ENCODE results near the gene GNB5. TPM values are rescaled to one million over a fixed set of nuclear protein-coding genes. Genes with fewer than 3 reads are reported as not detected.

The GNB5 gene
- total and polyA plus RNA-seq, 2 of the 13 experiments (the other 11 are each of a cell fraction or from before 2014, with no cell fraction given): 13.7 to 14.4 TPM

DNA sequence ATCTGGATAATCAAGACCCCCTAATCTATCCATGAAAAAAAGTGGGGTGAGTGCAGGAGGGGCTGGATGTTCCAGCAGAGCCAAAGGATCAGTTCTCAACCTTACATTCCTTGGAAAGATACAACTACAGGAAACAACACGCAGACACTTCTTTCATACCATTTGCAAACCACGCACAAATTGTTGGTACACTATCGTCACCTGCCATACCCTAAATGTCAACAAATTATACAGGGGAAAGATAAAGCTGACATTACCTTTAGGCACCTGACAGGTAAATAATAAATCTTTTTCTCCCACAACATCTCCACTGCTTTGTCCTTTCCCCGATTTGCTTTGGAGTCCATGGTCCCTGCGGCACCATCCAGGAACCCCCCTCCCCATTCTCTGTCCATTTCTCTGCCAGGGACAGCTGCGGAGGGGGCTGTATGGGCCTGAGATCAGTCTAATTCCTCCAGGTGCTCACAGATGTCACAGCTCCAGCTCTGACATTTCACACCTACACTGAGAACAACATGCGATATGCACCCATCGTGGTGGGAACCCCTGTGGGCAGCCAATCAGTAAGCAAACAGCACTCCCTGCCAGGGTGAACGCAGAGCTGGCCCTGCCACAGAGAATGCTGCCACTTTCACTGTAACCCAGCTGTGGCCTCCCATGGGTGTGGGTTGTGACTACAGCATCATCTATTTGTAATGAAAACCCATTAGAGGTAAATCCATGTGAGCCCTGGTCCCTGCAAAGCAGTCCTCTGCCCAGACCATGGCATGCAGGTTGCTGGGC, 41.0 kb downstream of the GNB5 start:
- in situ Hi-C loops (cut with HindIII; ENCODE audit: extremely low pct_ligation_motif_present, low pct_unique_long_range_greater_than_20kb) (no loop called here), intact Hi-C loops (cut with micrococcal nuclease; ENCODE audit: unreplicated experiment) (no loop called here)
- WGBS (ENCODE audit: low lambda C conversion rate): 88% methylated on average over 9 of the region's 9 CpGs
- peaks cover 2 to 4% of the 10 kb centered on the region in 2 experiments; a peak in 3 of 5 replicates for H3K36me3 ChIP-seq (replicated peaks in 1 of 2; ENCODE audit: control insufficient read depth in 1 of 2, insufficient read depth in 2 of 2, low read length in 2 of 2)
- no TSS peak for BruUV-seq (replicated peaks)
- no peaks in the 10 kb centered on the region for H3K4me1 ChIP-seq (ENCODE audit: insufficient read depth, low read length)
- no peaks in the 10 kb centered on the region for H3K79me2 ChIP-seq (ENCODE audit: insufficient read depth, low read length)
- H2AFZ ChIP-seq (ENCODE audit: low read length): no peak overlapping the region
- no peaks in the 10 kb centered on the region for H3K27me3 ChIP-seq (ENCODE audit: control insufficient read depth in 1 of 2, insufficient read depth in 2 of 2, low read length in 2 of 2)
- H3K4me3 ChIP-seq (replicated peaks in 1 of 3; ENCODE audit: insufficient read depth in 1 of 3, low read depth in 2 of 3, low read length in 3 of 3): no peak overlapping the region
- no peak overlapping the region for H3K27ac ChIP-seq (ENCODE audit: extremely low read length, insufficient read depth, low read length)
- H3K9ac ChIP-seq (ENCODE audit: insufficient read depth, low read depth, low read length): no peak overlapping the region
- no peak for ATAC-seq
- FAIRE-seq: no peak
- H3K9me3 ChIP-seq (ENCODE audit: low read length): no peaks in the 10 kb centered on the region
- DNase-seq (ENCODE audit: low spot score): no peak
- H3K4me2 ChIP-seq (ENCODE audit: low read depth, low read length): no peak overlapping the region
- no peaks in the 10 kb centered on the region for H4K20me1 ChIP-seq (ENCODE audit: insufficient read depth, low read length)
- CTCF ChIA-PET (ENCODE audit: low intra/inter-chr PET ratio, low total read pairs): no interaction called here
- TF ChIP-seq, protein P1, sequence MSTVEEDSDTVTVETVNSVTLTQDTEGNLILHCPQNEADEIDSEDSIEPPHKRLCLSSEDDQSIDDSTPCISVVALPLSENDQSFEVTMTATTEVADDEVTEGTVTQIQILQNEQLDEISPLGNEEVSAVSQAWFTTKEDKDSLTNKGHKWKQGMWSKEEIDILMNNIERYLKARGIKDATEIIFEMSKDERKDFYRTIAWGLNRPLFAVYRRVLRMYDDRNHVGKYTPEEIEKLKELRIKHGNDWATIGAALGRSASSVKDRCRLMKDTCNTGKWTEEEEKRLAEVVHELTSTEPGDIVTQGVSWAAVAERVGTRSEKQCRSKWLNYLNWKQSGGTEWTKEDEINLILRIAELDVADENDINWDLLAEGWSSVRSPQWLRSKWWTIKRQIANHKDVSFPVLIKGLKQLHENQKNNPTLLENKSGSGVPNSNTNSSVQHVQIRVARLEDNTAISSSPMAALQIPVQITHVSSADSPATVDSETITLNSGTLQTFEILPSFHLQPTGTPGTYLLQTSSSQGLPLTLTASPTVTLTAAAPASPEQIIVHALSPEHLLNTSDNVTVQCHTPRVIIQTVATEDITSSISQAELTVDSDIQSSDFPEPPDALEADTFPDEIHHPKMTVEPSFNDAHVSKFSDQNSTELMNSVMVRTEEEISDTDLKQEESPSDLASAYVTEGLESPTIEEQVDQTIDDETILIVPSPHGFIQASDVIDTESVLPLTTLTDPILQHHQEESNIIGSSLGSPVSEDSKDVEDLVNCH (CRISPR knock-in tag; IDR thresholded peaks at IDR 0.05): no peak
- TF ChIP-seq, protein P2, sequence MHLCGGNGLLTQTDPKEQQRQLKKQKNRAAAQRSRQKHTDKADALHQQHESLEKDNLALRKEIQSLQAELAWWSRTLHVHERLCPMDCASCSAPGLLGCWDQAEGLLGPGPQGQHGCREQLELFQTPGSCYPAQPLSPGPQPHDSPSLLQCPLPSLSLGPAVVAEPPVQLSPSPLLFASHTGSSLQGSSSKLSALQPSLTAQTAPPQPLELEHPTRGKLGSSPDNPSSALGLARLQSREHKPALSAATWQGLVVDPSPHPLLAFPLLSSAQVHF (CRISPR knock-in tag; IDR thresholded peaks at IDR 0.05): no peak
- TF ChIP-seq SALL2 (CRISPR knock-in tag; IDR thresholded peaks at IDR 0.05): no peak
- POLR2A ChIA-PET: no interaction called here

- ATAC-seq: no peak
- Histone ChIP-seq H3K4me1 (ENCODE audit: insufficient read depth, low read length) (peaks cover 10% of the 10 kb centered on the region), H3K27ac (ENCODE audit: extremely low read length, insufficient read depth, low read length) (no peak overlapping the region), H3K4me2 (ENCODE audit: low read depth, low read length) (no peak overlapping the region), H2AFZ (ENCODE audit: low read length) (no peak overlapping the region), H4K20me1 (ENCODE audit: insufficient read depth, low read length) (no peaks in the 10 kb centered on the region), H3K36me3 (replicated peaks in 1 of 2; ENCODE audit: control insufficient read depth in 1 of 2, insufficient read depth in 2 of 2, low read length in 2 of 2) (peaks cover 2 to 4% of the 10 kb centered on the region in 2 experiments; a peak in 3 of 5 replicates), H3K9me3 (ENCODE audit: low read length) (no peaks in the 10 kb centered on the region), H3K9ac (ENCODE audit: insufficient read depth, low read depth, low read length) (no peak overlapping the region), H3K79me2 (ENCODE audit: insufficient read depth, low read length) (no peaks in the 10 kb centered on the region), H3K27me3 (ENCODE audit: control insufficient read depth in 1 of 2, insufficient read depth in 2 of 2, low read length in 2 of 2) (no peaks in the 10 kb centered on the region), H3K4me3 (replicated peaks in 1 of 3; ENCODE audit: insufficient read depth in 1 of 3, low read depth in 2 of 3, low read length in 3 of 3) (no peak overlapping the region)
- FAIRE-seq: no peak
- POLR2A ChIA-PET: no interaction called here
- TF ChIP-seq ZNF878 (CRISPR knock-in tag; IDR thresholded peaks at IDR 0.05) (no peak), FLYWCH1 (CRISPR knock-in tag; IDR thresholded peaks at IDR 0.05) (no peak), NFE2L1 (CRISPR knock-in tag; IDR thresholded peaks at IDR 0.05; ENCODE audit: borderline replicate concordance) (no peak)
- TF ChIP-seq, protein P3, sequence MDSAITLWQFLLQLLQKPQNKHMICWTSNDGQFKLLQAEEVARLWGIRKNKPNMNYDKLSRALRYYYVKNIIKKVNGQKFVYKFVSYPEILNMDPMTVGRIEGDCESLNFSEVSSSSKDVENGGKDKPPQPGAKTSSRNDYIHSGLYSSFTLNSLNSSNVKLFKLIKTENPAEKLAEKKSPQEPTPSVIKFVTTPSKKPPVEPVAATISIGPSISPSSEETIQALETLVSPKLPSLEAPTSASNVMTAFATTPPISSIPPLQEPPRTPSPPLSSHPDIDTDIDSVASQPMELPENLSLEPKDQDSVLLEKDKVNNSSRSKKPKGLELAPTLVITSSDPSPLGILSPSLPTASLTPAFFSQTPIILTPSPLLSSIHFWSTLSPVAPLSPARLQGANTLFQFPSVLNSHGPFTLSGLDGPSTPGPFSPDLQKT (CRISPR knock-in tag; IDR thresholded peaks at IDR 0.05; ENCODE audit: borderline replicate concordance): no peak
- in situ Hi-C loops (cut with HindIII; ENCODE audit: extremely low pct_ligation_motif_present, low pct_unique_long_range_greater_than_20kb) (no loop called here), intact Hi-C loops (cut with micrococcal nuclease; ENCODE audit: unreplicated experiment) (no loop called here)
- no TSS peak for BruUV-seq (replicated peaks)
- no peak for DNase-seq (ENCODE audit: low spot score)
- CTCF ChIA-PET (ENCODE audit: low intra/inter-chr PET ratio, low total read pairs): no interaction called here
- WGBS (ENCODE audit: low lambda C conversion rate): 99% methylated on average over 5 of the region's 5 CpGs
These were observed 42.8 kb downstream of the GNB5 start for GRCh38 chr15:52148403-52148802.

All from HepG2 (cell line).